Type B pancreatic cell (in vitro differentiated cells): ENCODE results near the gene SIRPB2. TPM values are rescaled to one million over a fixed set of nuclear protein-coding genes. Genes with fewer than 3 reads are reported as not detected.

Experiments used
- DNase-seq: peaks from one replicate; pipeline ENCODE4 v3.0.0; 2021; ENCODE audit warnings: mixed read lengths; ENCODE audit not compliant: unreplicated experiment; ENCODE audit errors: extremely low spot score
- H3K27ac Mint-ChIP-seq: 2 replicates; pipeline ENCODE4 v1.8.0; 2021; ENCODE audit warnings: mild to moderate bottlenecking, mixed read lengths
- H3K27me3 Mint-ChIP-seq: 2 replicates; pipeline ENCODE4 v1.8.0; 2021; ENCODE audit warnings: mixed read lengths
- H3K36me3 Mint-ChIP-seq: 2 replicates; pipeline ENCODE4 v1.8.0; 2021; ENCODE audit warnings: mixed read lengths
- H3K4me1 Mint-ChIP-seq: one replicate; pipeline ENCODE4 v1.8.0; 2021; ENCODE audit warnings: mixed read lengths; ENCODE audit not compliant: unreplicated experiment
- H3K4me3 Mint-ChIP-seq: 2 replicates; pipeline ENCODE4 v1.8.0; 2021; ENCODE audit warnings: mild to moderate bottlenecking, mixed read lengths
- H3K9me3 Mint-ChIP-seq: 2 replicates; pipeline ENCODE4 v1.8.0; 2021; ENCODE audit warnings: mixed read lengths
- total RNA-seq: library from RNA; stranded (reverse); gene quantifications from 2 replicates; pipeline ENCODE4 v1.2.1, GENCODE V29; 2021; ENCODE audit warnings: low replicate concordance
- TF ChIP-seq, protein P1 (sequence below): fragments of 200-600 bp; sonication (generic); conservative IDR thresholded peaks from 2 replicates; pipeline ENCODE4 v1.5.0; 2021; ENCODE audit warnings: antibody characterized with exemption, mild to moderate bottlenecking

Gene SIRPB2
- total RNA-seq, 1 donor from 2014 or later: not detected

DNA sequence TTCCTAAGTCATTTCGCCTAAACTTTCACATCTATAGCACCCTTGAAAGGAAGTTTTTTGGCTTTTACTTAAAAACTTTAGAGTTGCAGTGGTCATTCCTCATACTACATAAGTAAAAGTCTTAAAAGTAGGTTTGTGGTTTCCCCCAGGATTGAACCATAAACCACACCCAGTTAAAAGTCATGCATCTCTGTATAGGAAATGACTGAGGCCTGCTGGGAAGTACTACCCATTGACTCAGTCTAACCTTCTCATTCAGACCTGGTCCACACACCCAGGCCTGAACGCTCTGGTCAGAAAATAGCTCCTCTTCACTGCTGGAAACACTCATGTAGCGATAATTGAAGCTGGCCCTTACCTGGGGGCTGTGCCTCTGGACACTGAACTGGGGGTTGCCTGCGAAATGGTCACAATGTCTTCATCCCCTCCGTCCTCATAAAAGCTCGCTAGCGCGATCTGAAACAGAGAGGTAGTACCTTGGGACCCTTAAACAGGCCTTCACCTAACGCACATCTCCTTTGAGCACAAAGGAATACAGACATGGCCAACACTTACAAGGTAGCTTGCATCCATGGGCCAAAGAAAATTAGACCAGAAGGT, 27.1 kb downstream of the SIRPB2 start:
- no peaks in the 10 kb centered on the region for H3K9me3 Mint-ChIP-seq
- H3K36me3 Mint-ChIP-seq: peaks cover 3% of the 10 kb centered on the region
- H3K4me1 Mint-ChIP-seq: peaks cover 18% of the 10 kb centered on the region
- TF ChIP-seq, protein P1, sequence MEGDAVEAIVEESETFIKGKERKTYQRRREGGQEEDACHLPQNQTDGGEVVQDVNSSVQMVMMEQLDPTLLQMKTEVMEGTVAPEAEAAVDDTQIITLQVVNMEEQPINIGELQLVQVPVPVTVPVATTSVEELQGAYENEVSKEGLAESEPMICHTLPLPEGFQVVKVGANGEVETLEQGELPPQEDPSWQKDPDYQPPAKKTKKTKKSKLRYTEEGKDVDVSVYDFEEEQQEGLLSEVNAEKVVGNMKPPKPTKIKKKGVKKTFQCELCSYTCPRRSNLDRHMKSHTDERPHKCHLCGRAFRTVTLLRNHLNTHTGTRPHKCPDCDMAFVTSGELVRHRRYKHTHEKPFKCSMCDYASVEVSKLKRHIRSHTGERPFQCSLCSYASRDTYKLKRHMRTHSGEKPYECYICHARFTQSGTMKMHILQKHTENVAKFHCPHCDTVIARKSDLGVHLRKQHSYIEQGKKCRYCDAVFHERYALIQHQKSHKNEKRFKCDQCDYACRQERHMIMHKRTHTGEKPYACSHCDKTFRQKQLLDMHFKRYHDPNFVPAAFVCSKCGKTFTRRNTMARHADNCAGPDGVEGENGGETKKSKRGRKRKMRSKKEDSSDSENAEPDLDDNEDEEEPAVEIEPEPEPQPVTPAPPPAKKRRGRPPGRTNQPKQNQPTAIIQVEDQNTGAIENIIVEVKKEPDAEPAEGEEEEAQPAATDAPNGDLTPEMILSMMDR: no peak
- H3K27me3 Mint-ChIP-seq: peaks cover 9% of the 10 kb centered on the region
- no peak overlapping the region for H3K4me3 Mint-ChIP-seq
- no peak for DNase-seq
- no peak overlapping the region for H3K27ac Mint-ChIP-seq

DNA sequence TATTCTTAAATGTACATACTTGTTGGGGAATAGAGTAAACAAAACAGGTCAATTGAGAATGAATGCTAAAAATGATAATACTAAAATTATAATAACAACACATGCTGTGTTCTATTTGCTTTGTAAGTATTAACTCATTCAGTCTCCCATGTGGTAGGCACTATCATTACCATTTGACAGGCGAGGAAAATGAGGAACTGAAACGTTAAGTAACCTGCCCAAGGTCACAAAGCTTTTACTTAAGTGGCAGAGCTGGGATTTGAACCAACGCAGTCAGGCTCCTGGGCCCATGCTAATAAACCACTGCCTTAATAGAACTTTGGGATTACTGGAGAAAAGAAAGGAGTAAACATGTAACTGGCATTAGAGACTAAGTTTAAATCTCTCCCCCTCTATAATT, 28.4 kb downstream of the SIRPB2 start:
- DNase-seq: no peak
- H3K9me3 Mint-ChIP-seq: no peaks in the 10 kb centered on the region
- H3K27ac Mint-ChIP-seq: no peak overlapping the region
- no peak overlapping the region for H3K4me3 Mint-ChIP-seq
- peaks cover 3% of the 10 kb centered on the region for H3K27me3 Mint-ChIP-seq
- TF ChIP-seq, protein P1: no peak
- H3K4me1 Mint-ChIP-seq: peaks cover 18% of the 10 kb centered on the region
- H3K36me3 Mint-ChIP-seq: peaks cover 3% of the 10 kb centered on the region

DNA sequence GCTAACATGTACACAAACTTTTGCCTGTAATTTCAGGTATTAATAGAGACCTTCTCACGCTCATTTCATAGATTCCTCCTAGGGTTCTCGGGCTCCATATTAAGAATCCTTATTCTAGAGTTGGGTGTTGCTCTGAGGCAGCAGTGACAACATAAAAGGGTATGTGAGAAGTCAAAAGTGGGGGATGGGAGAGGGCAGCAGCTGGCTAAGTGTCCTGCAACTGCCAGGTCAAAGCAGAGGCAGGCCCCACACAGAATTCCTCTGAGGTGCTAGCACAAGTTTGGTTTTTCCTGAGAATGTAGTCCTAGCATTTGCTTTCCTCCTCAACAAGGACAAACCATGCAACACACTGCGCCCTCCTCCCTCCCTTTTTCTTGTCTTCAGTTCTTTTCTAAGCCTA, 29.2 kb downstream of the SIRPB2 start:
- H3K27ac Mint-ChIP-seq: no peak overlapping the region

DNA sequence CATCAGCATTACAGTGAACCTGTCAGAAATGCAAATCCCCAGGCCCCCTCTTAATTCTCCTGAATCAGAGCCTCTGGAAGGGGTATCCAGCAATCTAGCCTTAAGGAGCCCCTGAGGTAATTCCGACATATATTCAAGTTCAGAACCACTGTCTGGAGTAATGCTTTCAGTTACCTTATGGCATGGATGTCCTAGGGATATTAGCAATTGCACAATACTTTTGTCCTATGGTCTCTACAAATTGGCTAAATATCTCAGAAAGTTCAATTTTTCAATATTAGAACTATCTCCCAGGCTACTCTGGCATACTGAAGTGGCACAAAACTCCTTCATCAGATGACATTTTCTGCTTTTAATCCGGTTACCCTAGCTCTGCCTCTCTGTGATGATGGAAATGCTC, 30.9 kb downstream of the SIRPB2 start:
- no peak overlapping the region for H3K4me3 Mint-ChIP-seq
- peaks cover 10% of the 10 kb centered on the region for H3K36me3 Mint-ChIP-seq
- no peak overlapping the region for H3K27ac Mint-ChIP-seq
- peaks cover 6% of the 10 kb centered on the region for H3K4me1 Mint-ChIP-seq
- H3K27me3 Mint-ChIP-seq: no peaks in the 10 kb centered on the region
- TF ChIP-seq, protein P1: no peak
- no peaks in the 10 kb centered on the region for H3K9me3 Mint-ChIP-seq
- no peak for DNase-seq

More for the DNA sequence above, 29.2 kb downstream of the SIRPB2 start:
- TF ChIP-seq, protein P1: no peak
- H3K27me3 Mint-ChIP-seq: no peaks in the 10 kb centered on the region
- H3K9me3 Mint-ChIP-seq: no peaks in the 10 kb centered on the region
- DNase-seq: no peak
- H3K4me3 Mint-ChIP-seq: no peak overlapping the region
- H3K36me3 Mint-ChIP-seq: peaks cover 10% of the 10 kb centered on the region
- peaks cover 13% of the 10 kb centered on the region for H3K4me1 Mint-ChIP-seq

DNA sequence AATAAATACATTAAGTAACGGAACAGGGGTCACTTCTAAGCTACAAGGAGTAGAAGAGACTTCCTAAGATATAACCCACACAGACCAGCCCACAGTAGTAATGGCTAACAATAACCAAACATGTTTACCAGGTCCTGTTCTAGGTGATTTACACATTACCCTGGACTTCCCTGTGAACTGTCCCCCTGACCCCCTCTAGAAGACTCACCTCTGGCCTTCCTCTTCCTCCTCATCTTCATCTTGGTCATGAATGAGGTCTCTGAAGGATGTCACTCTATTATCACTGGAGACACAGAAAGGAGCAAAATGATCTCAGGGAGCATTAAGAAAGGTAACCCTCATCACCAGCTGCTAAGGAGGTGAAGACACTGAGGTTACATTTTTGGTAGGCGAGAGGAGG, 33.2 kb downstream of the SIRPB2 start:
- no peaks in the 10 kb centered on the region for H3K9me3 Mint-ChIP-seq
- H3K27ac Mint-ChIP-seq: no peak overlapping the region

More for the DNA sequence above, 33.2 kb downstream of the SIRPB2 start:
- Mint-ChIP-seq H3K4me3 (no peak overlapping the region), H3K27me3 (no peaks in the 10 kb centered on the region), H3K4me1 (no peaks in the 10 kb centered on the region), H3K36me3 (peaks cover 18% of the 10 kb centered on the region)
- TF ChIP-seq, protein P1: no peak
- no peak for DNase-seq
